HG02981 (cell line): ENCODE measurements around the gene ANGPTL8.
A peak's percentile ranks its signal among the peaks of the same experiment; 100 is the strongest.

Source experiments
- ATAC-seq: cut with Tn5 transposase; IDR thresholded peaks from one replicate; pipeline ENCODE4 v1.9.1; 2021; ENCODE audit warnings: mild to moderate bottlenecking, moderate library complexity; ENCODE audit not compliant: unreplicated experiment

Gene ANGPTL8, protein sequence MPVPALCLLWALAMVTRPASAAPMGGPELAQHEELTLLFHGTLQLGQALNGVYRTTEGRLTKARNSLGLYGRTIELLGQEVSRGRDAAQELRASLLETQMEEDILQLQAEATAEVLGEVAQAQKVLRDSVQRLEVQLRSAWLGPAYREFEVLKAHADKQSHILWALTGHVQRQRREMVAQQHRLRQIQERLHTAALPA

DNA sequence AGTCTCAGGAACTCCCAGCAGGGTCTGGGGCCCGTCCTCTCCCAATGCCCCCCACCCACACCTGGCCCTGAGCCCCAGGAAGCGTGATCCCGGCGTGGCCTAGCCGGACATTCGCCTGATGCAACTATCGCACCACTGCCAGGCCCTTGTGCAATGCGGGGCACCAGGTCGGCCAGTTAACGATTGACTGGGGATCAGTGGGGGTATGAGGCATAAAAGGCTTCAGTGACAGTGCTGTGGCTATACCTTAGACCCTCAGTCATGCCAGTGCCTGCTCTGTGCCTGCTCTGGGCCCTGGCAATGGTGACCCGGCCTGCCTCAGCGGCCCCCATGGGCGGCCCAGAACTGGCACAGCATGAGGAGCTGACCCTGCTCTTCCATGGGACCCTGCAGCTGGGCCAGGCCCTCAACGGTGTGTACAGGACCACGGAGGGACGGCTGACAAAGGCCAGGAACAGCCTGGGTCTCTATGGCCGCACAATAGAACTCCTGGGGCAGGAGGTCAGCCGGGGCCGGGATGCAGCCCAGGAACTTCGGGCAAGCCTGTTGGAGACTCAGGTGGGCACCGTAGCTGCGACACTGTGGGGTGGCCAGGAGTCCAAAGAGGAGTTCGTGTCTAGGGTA is at the start of gene ANGPTL8:
ANGPTL8 (plus strand) TSS at position 243 of the 624 bp plus-strand sequence; CDS start at position 262, 19 bp downstream.
- no peak for ATAC-seq

DNA sequence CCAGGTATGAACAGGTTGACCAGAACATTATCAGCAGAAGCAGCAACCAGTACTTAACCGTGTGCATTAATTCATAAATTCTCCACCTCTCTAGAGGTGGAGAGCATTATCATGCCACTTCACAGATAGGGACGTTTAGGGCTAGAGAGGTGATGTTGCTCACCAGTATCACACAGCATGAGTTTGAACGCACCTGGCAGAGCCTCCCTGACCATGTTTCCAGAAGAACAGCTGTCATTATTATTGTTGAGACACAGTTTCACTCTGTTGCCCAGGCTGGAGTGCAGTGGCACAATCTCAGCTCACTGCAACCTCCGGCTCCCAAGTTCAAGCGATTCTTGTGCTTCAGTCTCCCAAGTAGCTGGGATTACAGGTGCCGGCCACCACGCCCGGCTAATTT is 48.9 kb upstream of the ANGPTL8 start:
- ATAC-seq: no peak

DNA sequence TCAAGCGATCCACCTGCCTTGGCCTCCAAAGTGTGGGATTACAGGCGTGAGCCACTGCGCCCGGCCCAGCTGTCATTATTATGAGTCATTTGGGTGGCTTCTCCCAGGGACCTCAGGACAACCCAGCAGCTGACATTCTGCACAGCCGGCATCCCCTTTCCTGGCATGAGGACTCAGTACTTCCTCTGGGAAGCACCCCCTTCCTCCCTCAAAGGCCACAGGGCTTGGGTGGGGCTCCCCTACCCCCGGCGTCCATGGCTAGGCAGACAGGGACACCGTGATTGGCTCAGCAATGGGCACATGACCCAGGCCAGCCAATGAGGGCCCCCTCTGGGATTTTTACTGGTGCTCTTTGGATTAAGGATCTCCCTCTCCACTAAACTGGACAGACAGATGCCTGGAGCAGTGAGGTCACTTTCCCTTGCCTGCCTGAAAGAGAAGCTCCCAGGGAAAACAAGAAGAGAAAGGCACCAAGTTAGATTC is 48.1 kb upstream of the ANGPTL8 start:
- no peak for ATAC-seq

DNA sequence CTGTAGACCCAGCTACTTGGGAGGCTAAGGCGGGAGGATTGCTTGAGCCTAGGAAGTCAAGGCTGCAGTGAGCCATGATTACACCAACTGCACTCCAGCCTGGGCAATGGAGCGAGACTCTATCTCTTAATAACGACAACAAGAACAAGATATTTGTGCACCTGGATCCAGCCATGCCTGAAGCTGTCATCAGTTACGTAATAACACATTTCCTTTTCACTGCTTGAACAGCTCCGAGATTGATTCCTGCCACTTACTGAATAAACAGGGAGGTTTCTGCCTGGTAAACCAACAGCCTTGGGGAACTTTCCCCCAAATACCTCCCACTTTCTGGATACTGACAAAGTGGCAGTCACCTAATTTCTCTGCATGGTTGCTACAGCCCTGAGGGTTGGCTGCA is 47.5 kb upstream of the ANGPTL8 start:
- ATAC-seq: no peak

DNA sequence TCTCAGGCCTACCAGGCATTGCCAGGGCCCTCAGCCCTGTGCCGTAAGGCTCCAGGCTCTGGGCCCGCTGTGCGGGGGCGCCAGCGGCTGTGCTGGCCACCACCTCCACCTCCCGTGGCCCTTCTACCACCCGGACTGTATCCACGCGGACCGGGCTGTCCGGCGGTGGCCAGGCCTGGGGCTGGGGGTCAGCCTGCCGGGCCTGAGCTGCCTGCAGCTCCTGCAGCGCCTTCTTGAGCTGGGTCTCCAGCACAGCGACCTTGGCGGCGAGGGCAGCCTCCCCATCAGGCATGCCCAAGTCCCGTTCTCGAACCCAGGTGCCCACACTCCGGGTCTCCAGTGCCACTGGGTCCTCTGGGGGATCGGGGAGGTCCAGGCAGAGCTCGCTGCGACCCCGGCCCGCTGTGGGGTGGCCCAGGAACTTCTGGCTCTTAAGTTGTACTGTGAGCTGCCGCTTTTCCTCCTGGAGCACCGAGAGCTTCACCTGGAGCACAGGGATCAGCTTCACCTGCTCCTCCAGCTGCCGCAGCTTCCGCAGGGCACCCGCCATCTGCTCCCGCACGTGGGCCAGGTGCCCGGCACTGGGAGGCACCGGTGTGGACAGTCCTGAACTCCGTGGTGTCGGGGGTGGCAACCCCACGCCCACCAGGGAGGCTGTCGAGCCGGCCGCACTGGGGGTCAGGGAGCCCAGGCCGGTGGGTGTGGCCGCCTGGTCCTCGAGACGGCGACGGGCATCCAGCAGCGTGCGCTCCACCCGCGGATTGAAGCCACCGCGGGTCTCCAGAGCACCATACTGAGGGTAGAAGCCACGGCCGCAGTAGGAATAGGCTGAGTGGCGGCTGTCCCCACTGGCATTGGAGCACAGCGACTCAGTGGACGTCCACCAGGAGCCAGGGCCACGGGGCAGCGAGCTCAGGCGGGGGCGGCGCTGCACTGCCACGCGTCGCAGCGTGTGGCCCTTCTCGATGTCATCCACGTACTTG is 46.2 kb upstream of the ANGPTL8 start:
- no peak for ATAC-seq

DNA sequence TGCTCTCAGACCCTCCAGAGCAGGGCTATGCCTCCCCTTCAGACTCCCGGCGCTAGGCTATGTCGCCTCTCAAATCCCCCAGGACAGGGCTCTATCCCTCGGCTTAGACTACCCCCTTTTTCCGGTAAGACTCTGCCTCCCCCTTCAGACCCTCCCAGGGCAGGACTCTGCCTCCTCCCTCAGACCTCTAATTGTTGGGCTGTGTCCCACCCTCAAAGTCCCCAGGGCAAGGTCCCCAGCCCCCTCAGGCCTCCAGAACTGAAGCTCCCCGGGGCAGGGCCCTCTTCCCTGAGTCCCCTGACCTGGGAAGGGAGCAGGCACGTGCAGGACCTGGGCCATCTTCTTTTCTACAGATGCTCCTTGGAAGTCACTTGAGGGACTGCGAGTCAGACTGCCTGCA is 45.2 kb upstream of the ANGPTL8 start:
- ATAC-seq: no peak

DNA sequence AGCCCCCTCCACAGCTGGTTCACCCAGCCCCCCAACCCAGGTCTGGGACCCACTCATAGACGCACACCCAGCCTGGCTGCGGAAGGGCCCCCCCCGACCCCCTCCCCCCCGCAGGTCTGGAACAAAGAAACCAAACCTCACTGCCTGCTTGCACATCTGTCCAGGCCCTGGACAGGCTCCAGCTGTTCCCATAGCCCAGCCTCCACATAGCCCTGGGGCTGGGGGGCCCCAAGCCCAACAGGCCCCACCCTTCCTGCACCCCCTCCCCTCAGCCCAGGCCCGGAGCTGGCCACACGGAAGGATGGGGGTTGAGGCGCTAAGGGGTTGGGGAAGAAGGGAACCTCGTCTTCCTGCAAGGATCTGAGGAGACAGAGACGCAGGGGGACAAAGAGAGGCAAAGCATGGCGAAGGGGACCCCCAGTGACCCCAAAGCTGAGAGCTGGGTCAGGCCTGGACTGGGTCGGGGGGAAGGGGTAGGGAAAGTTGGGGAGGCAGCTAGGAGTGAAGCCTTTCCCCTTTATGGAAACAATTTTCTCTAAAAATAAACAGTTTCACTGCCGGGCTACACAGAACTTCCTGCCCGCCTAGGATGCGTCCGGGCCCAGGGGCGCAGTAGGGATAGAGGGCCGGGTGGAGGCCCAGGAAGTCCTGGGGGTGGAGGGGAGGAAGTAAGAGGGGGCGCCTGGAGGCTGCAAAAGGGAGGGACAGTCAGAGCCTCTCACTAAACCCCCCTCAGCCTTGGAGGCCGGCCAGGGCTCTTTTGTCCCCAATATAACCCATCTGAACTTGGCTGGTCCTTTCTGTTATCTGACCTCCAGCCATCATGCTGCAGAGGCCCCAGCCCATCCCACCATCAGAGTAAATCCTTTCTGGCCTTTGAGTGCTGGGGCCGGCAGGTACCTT is 44.5 kb upstream of the ANGPTL8 start:
- no peak for ATAC-seq

DNA sequence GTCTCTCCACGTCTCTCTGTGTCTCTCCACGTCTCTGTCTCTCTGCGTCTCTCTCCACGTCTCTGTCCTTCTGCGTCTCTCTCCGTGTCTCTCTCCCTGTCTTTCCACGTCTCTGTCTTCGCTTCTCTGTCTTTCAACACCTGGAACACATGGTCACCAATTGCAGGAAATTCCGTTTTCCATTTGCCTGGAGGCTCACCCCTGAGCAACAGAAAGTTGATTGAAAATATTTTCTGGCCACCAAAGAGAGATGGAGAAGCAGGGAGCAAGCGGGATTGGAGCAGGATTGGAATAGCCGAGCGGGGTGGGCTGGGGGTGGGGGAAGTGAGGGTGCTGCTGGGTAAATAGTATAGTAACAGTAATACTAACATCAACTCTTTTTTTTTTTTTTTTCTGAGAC is 43.7 kb upstream of the ANGPTL8 start:
- ATAC-seq: no peak

DNA sequence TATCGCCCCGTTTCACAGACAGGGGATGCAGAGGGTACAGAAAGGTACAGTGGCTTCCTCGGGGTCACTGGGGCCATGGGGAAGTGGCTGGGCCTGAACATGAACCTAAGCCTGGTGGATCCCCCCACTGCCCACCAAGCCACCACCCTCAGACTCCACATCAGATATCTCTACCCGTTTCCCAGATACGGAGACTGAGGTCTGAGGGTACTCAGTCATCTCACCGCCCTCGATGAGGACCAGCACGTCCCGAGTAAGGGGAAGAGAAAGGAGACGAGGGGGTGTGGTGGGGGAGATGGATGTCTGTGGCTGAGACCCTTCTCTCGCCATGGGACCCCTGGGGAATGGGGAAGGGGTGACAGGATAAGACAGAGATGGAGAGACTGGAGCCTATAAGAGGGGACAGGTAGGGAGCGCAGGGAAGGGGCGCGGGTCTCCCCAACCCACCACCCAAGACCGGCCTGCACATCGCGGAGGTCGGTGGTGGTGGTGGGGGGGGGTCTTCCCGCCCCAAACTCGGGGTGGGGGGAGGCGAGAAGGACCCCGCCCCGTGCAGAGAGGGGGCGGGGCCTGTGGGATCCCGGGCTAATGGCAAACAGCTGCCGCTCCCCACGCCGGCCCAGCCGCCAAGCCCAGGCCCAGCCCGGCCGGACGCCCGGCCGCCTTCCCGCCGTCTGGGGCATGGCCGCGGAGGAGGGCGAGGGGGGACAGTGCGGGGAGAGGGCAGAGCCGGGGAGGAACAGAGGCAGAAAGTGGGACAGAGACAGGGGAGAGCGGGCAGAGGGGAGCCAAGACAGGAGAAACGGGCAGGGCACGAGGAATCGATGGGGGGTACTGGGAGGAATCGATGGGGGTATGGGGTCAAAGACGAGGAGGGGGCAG is 42.8 kb upstream of the ANGPTL8 start:
- ATAC-seq: no peak

DNA sequence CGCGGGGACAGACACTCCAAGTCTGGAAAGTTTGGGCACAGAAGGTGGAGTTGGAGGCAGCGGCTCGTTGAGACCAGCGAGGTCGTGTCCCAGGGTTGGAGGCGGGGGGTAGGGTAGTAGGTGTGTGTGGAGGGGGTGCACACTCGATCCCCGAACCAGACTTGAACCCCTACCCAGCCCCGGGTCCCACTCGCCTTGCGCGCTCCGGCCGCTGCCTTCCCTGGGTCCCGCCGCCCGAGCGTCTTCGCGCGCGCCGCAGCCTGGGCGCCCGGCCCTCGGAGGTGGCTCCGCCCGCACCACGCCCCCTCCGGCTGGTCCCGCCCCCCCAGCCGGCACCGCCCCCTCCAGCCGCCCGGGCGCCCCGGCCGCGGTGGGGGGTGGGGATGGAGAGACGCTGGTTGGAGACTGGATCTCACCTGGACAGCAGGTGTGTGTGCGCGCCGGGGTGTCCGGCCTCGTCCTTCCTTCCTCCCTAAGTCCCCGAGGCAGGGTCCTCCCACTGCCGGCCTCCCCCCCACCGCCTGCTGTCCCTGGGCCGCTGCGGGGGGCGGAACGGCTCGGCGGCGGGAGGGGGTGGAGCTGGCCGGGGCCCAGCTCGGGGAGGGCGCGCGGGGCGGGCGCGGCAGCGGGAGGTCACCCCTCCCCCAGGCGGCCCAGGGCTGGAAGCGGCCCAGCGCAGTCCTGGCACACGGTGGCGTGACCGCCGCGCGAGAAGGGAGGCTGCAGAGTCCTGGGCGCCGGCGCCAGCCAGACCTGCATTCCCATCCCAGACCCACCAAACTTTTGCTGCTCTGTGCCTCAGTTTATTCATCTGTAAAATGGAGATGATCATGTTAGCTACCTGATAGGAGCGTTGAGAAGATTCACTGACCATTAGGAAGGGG is 41.9 kb upstream of the ANGPTL8 start, which contains the start of gene KANK2:
KANK2 (minus strand) TSS at position 255 of the 884 bp plus-strand sequence. CDS start 3,034 bp downstream, outside the sequence.
- peak; percentile 53 for ATAC-seq

DNA sequence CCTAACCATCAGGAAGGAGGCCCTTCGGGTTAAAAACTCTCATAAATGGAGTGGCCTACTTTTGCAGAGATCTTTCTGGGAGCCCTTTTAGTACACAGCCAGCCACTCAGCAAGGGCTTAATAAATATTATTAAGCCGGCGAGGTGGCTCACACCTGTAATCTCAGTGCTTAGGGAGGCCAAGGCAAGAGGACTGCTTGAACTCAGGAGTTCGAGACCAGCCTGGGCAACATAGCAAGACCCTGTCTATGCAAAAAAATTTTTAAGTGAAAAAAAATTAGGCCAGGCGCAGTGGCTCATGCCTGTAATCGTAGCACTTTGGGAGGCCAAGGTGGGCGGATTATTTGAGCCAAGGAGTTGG is 41.3 kb upstream of the ANGPTL8 start:
- ATAC-seq: no peak

DNA sequence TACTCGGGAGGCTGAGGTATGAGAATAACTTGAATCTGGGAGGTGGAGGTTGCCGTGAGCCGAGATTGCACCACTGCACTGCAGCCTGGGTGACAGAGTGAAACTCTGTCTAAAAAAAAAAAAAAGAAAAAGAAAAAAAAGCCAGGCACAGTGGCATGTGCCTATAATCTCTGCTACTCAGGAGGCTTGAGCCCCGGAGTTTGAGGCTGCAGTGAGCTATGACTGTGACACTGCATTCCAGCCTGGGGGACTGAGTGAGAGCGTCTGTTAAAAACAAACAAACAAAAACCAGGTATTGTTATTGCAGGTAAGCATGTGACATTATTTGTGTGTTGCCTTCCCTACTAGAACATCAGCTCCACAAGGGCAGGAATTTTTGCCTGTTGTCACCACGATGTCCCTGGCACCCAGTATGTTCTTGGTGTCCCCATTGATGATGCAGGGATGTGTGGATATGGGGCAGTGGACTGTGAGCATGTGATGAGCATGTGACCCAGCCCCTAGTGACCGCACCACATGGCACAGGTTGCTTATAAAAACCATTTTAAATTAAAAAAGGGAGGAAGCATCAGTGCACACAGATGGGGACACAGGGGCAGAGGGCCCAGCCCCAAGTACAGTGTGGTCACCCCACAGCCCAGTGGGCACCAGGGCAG is 40.5 kb upstream of the ANGPTL8 start:
- no peak for ATAC-seq

DNA sequence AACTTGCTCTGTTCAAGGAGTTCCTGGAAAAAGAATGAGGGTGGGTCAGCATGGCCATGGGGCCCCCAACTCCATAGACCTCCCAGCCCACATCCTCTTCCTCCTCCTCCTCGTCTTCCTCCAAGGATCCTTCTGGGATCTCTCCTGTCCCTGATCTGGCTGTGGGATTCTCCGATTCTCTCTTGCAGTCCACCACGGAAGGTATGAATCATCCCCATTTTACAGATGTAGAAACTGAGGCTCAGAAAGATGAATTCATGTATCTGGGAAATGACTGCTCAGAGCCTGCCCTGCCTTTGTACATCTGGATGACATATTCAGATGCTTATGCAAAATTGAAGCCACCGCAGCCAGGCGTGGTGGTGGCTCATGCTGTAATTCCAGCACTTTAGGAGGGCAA is 39.9 kb upstream of the ANGPTL8 start:
- ATAC-seq: no peak

DNA sequence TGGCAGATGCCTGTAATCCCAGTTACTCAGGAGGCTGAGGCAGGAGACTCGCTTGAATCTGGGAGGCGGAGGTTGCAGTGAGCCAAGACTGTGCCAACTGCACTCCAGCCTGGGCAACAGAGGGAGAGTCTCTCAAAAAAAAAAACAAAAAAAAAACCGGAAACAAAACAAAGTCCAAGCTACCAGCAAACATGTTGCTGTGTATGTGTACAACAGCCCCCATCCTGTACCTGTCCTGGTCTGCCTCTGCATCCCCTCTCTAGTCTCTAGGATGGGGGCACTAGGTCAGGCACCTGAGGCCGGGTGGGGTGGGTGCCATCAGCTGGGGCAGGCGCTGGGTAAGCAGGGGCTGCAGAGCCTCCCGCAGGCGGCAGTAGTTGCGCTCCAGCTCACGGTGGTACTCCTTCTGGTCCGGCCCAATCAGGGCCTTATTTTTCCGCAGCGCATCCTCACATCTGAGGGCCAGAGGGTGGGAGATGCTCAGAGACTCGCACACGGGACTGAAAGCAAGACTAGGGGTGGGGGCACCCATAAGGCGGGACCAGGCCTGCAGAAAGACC is 39.3 kb upstream of the ANGPTL8 start:
- no peak for ATAC-seq

DNA sequence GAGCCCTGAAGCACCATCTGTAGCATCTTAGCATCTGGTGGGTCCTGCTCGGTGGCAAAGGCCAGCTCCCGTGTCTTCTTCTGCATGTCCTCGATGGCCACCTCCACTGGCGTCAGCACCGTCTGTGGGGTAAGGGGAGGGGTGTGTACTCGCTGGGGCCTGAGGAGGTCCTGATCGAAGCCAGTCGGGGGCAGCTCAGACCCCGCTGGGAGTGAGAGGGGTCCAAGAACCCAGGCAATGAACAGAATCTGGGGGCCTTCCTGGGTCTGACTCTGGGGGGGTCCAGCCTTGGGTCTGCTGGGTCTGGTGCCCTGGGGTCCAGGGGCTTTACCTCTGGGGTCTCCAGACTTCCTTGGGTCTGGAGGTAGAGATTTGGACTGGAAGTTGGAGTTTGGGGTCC is 38.5 kb upstream of the ANGPTL8 start:
- ATAC-seq: no peak

DNA sequence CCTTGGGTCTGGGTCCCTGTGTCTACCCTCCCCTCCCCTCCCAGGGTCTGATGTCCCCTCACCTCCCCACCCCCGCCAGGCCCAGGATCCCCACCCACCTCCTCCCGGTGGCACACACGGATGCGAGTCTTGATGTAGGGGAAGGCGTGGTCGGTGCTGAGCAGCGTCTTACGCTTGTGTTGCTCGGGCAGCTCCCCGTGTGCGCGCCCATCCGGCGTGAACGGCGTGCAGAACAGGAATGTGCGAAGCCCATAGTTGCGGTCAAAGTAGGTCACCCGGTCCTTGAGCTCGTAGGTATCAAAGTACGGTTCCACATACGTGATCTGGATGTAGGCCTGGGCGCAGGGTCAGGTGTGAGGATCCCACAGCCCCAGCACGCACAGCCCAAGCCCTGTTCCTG is 37.6 kb upstream of the ANGPTL8 start:
- no peak for ATAC-seq

DNA sequence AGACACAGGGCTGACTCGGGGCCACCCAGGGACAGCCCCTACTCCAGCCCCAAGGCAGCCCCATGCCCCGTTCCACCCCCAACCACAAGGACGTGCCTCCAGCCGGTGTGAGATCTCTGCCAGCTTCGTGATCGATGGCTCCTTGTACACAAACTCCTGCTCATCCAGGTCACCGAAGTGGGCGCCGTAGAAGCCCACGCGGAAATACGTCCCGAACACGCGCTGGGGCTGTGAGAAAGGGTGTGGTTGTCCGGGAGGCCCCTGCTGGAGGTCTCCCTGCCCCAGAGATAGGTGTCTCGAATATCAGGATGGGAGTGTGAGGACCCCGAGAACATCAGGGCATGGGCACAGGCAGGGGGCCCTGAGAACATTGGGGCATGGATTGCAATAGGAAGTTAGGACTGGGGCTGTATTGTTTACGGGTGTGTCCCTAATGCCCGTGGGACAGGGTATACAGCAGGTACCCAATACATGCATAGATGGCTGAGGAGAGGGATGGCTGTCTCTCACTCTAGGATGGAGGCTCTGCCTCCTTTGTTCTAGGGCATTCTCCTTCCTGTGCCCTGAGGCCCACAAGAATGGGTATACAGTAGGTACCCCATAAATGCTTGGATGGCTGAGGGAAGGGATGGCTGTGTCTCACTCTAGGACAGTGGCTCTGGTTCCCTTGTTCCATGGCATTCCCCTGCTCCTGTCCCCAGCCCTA is 36.8 kb upstream of the ANGPTL8 start:
- ATAC-seq: no peak
